ENCODE data around the gene PLXNB2. TPM values are rescaled to one million over a fixed set of nuclear protein-coding genes. Genes with fewer than 3 reads are reported as not detected.
A peak's percentile ranks its signal among the peaks of the same experiment; 100 is the strongest.

Gene PLXNB2
- polyA plus RNA-seq, 3 donors = 38.2 to 368 (median 70.5) TPM

GRCh38 chr22:50228366-50228765 lies 79.1 kb downstream of the PLXNB2 start:
- Mint-ChIP-seq H3K4me3 (peak overlapping the region in 1 of 2 donors; percentile 20), H3K27me3 (ENCODE audit: low read depth in 3 of 3) (peaks cover 0 to 2% (median 0%) of the 10 kb centered on the region in 3 donors), H3K9me3 (no peaks in the 10 kb centered on the region), H3K36me3 (peaks cover 57 to 88% of the 10 kb centered on the region in 2 donors), H3K4me1 (no peaks in the 10 kb centered on the region), H3K27ac (no peak overlapping the region)
- H3K4me3 ChIP-seq (replicated peaks in 1 of 3; ENCODE audit: low read depth in 2 of 3, low read length in 3 of 3) = no peak overlapping the region
- H4K20me1 ChIP-seq (ENCODE audit: insufficient read depth, low read length) = peaks cover under 1% of the 10 kb centered on the region
- intact Hi-C loops (cut with micrococcal nuclease) = no loop called here
- TF ChIP-seq CTCF (IDR thresholded peaks at IDR 0.05) = no peak
- no peaks in the 10 kb centered on the region for H3K9me3 ChIP-seq (replicated peaks in 1 of 2; ENCODE audit: control insufficient read depth in 1 of 2, insufficient read depth in 1 of 2, low read length in 2 of 2)
- no peaks in the 10 kb centered on the region for H3K27me3 ChIP-seq (ENCODE audit: control insufficient read depth in 2 of 2, insufficient read depth in 2 of 2, low read length in 2 of 2)
- H3K36me3 ChIP-seq (replicated peaks in 1 of 2; ENCODE audit: control insufficient read depth in 1 of 2, insufficient read depth in 2 of 2, low read length in 2 of 2) = peaks cover 60 to 80% of the 10 kb centered on the region in 2 donors
- no peak overlapping the region for H3K9ac ChIP-seq (ENCODE audit: insufficient read depth, low read length, poor library complexity, severe bottlenecking)
- no peak overlapping the region for H3K27ac ChIP-seq (ENCODE audit: low read depth in 1 of 2, low read length in 2 of 2)
- H3K4me1 ChIP-seq (ENCODE audit: control insufficient read depth in 1 of 2, insufficient read depth in 2 of 2, low read length in 2 of 2) = no peaks in the 10 kb centered on the region
- no peak overlapping the region for H2AFZ ChIP-seq (ENCODE audit: insufficient read depth, low read depth, low read length, poor library complexity, severe bottlenecking)
- WGBS (ENCODE audit: insufficient coverage) = 96% methylated on average over 9 of the region's 9 CpGs
- H3K79me2 ChIP-seq (ENCODE audit: insufficient read depth, low read length) = no peaks in the 10 kb centered on the region
- H3K4me2 ChIP-seq (replicated peaks; ENCODE audit: extremely low read depth, low read length, poor library complexity, severe bottlenecking) = no peak overlapping the region
- DNase-seq = no peak

GRCh38 chr22:50227579-50228215 lies 79.7 kb downstream of the PLXNB2 start:
- Histone ChIP-seq H4K20me1 (ENCODE audit: insufficient read depth, low read length) (no peaks in the 10 kb centered on the region), H2AFZ (ENCODE audit: insufficient read depth, low read depth, low read length, poor library complexity, severe bottlenecking) (no peak overlapping the region), H3K4me3 (replicated peaks in 1 of 3; ENCODE audit: low read depth in 2 of 3, low read length in 3 of 3) (no peak overlapping the region), H3K36me3 (replicated peaks in 1 of 2; ENCODE audit: control insufficient read depth in 1 of 2, insufficient read depth in 2 of 2, low read length in 2 of 2) (peaks cover 59 to 80% of the 10 kb centered on the region in 2 donors), H3K79me2 (ENCODE audit: insufficient read depth, low read length) (no peaks in the 10 kb centered on the region), H3K9ac (ENCODE audit: insufficient read depth, low read length, poor library complexity, severe bottlenecking) (no peak overlapping the region), H3K4me2 (replicated peaks; ENCODE audit: extremely low read depth, low read length, poor library complexity, severe bottlenecking) (no peak overlapping the region), H3K27me3 (ENCODE audit: control insufficient read depth in 2 of 2, insufficient read depth in 2 of 2, low read length in 2 of 2) (no peaks in the 10 kb centered on the region), H3K9me3 (replicated peaks in 1 of 2; ENCODE audit: control insufficient read depth in 1 of 2, insufficient read depth in 1 of 2, low read length in 2 of 2) (no peaks in the 10 kb centered on the region), H3K4me1 (ENCODE audit: control insufficient read depth in 1 of 2, insufficient read depth in 2 of 2, low read length in 2 of 2) (no peaks in the 10 kb centered on the region), H3K27ac (ENCODE audit: low read depth in 1 of 2, low read length in 2 of 2) (no peak overlapping the region)
- no peak overlapping the region for H3K4me3 Mint-ChIP-seq
- peaks cover 55 to 88% of the 10 kb centered on the region in 2 donors for H3K36me3 Mint-ChIP-seq
- H3K27ac Mint-ChIP-seq = peak overlapping the region in 1 of 7 donors; percentile 44
- no peaks in the 10 kb centered on the region for H3K4me1 Mint-ChIP-seq
- H3K27me3 Mint-ChIP-seq (ENCODE audit: low read depth in 3 of 3) = peaks cover 0 to 2% (median 0%) of the 10 kb centered on the region in 3 donors
- H3K9me3 Mint-ChIP-seq = no peaks in the 10 kb centered on the region
- intact Hi-C loops (cut with micrococcal nuclease) = no loop called here
- TF ChIP-seq CTCF (IDR thresholded peaks at IDR 0.05) = no peak
- no peak for DNase-seq
- WGBS (ENCODE audit: insufficient coverage) = 93% methylated on average over 22 of the region's 25 CpGs
